ENCODE data around the gene SLC16A4. TPM values are rescaled to one million over a fixed set of nuclear protein-coding genes. Genes with fewer than 3 reads are reported as not detected.

Gene SLC16A4
- total RNA-seq, 1 donor from 2014 or later, result 25.4 TPM

DNA sequence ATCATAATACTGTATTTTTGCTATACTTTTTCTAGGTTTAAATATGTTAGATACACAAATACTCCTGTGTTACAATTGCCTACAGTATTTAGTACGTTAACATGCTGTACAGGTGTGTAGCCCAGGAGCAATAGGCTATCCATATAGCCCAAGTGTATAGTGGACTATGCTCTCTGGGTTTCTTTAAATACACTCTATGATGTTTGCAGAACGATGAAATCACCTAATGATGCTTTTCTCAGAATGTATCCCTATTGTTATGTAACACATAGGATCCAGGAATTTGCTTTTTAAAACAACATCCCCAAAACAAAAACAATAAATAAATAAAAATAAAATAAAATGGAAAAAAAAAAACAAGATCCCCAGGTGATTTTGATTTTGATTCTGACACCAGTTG is 69.8 kb downstream of the SLC16A4 start:
- Histone ChIP-seq H3K36me3 (ENCODE audit: control insufficient read depth, insufficient read depth, low read length) (no peaks in the 10 kb centered on the region), H3K4me3 (ENCODE audit: low read depth, low read length) (no peak overlapping the region), H3K27me3 (ENCODE audit: control insufficient read depth, insufficient read depth, low read length) (no peaks in the 10 kb centered on the region)
- no peak for DNase-seq (ENCODE audit: low read depth)
- TF ChIP-seq, protein P1, sequence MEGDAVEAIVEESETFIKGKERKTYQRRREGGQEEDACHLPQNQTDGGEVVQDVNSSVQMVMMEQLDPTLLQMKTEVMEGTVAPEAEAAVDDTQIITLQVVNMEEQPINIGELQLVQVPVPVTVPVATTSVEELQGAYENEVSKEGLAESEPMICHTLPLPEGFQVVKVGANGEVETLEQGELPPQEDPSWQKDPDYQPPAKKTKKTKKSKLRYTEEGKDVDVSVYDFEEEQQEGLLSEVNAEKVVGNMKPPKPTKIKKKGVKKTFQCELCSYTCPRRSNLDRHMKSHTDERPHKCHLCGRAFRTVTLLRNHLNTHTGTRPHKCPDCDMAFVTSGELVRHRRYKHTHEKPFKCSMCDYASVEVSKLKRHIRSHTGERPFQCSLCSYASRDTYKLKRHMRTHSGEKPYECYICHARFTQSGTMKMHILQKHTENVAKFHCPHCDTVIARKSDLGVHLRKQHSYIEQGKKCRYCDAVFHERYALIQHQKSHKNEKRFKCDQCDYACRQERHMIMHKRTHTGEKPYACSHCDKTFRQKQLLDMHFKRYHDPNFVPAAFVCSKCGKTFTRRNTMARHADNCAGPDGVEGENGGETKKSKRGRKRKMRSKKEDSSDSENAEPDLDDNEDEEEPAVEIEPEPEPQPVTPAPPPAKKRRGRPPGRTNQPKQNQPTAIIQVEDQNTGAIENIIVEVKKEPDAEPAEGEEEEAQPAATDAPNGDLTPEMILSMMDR (IDR thresholded peaks at IDR 0.05; ENCODE audit: insufficient read depth, low read length, poor library complexity, severe bottlenecking), result no peak

DNA sequence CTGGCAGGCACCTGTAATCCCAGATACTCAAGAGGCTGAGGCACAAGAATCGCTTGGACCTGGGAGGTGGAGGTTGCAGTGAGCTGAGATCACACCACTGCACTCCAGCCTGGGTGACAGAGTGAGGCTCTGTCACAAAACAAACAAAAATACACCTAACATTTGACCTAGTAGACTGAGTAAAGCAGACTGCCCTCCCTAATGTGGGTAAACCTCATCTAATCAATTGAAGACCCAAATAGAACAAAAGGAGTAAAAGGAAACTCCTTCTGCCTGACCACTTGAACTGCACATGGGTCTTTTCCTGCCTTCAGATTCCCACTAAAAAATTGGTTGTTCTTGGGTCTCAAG is 70.7 kb downstream of the SLC16A4 start:
- no peaks in the 10 kb centered on the region for H3K36me3 ChIP-seq (ENCODE audit: control insufficient read depth, insufficient read depth, low read length)
- no peak for DNase-seq (ENCODE audit: low read depth)
- H3K4me3 ChIP-seq (ENCODE audit: low read depth, low read length), result no peak overlapping the region
- TF ChIP-seq, protein P1 (IDR thresholded peaks at IDR 0.05; ENCODE audit: insufficient read depth, low read length, poor library complexity, severe bottlenecking), result no peak
- no peaks in the 10 kb centered on the region for H3K27me3 ChIP-seq (ENCODE audit: control insufficient read depth, insufficient read depth, low read length)

DNA sequence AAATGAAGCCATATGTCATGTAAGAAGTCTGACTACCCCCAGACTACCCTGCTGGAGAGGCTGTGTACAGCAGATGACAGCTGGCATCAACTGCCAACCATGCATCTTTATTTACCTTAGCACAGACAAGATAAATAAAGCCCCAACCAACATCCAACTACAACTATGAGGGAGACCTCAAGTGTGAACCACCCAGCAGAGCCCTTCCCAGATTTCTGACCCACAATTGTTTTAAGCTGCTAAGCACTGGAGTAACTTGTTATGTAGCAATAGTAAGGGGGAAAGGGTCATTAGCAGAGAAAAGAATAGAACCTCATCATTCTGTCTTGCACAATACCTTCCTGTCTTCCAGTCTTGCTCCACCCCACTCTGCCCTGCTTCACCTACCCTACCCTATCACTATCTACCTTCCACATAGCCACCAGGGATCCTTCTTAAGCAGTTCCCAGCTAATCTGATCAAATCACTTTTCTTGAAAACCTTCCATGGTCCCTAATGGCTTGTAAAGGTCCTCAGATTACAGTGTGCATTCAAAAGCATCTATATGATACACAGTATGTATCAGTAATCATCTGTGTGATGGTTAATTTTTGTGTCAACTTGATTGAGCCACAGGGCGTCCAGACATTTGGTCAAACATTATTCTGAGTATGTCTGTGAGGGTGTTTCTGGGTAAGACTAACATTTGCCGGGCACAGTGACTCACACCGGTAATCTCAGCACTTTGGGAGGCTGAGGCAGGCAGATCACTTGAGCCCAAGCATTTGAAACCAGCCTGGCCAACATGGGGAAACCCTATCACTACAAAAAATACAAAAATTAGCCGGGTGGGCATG is 71.3 kb downstream of the SLC16A4 start:
- DNase-seq (ENCODE audit: low read depth), result no peak
- Histone ChIP-seq H3K4me3 (ENCODE audit: low read depth, low read length) (no peak overlapping the region), H3K27me3 (ENCODE audit: control insufficient read depth, insufficient read depth, low read length) (no peaks in the 10 kb centered on the region), H3K36me3 (ENCODE audit: control insufficient read depth, insufficient read depth, low read length) (no peaks in the 10 kb centered on the region)
- TF ChIP-seq, protein P1 (IDR thresholded peaks at IDR 0.05; ENCODE audit: insufficient read depth, low read length, poor library complexity, severe bottlenecking), result no peak

DNA sequence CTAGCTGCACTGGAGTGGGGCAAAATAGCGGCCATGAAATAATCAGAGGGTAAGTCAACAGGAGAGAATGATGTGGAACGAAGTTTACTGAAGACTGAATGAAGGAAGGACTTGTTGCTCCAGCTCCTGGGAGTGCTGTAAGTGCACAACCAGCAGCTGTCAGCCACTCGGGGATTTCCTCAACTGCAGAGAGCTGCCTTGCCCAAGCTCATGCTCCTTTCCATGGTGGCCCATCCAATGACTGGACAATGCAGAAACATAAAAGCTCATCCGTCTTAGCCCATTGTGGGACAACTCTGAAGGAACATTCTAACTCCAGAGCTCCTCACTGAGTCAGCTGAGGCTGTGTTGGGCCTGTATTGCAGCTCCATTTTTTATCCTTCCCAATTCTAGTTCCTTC is 72.8 kb downstream of the SLC16A4 start:
- TF ChIP-seq, protein P1 (IDR thresholded peaks at IDR 0.05; ENCODE audit: insufficient read depth, low read length, poor library complexity, severe bottlenecking), result no peak
- H3K27me3 ChIP-seq (ENCODE audit: control insufficient read depth, insufficient read depth, low read length), result no peaks in the 10 kb centered on the region
- H3K4me3 ChIP-seq (ENCODE audit: low read depth, low read length), result no peak overlapping the region
- no peaks in the 10 kb centered on the region for H3K36me3 ChIP-seq (ENCODE audit: control insufficient read depth, insufficient read depth, low read length)
- no peak for DNase-seq (ENCODE audit: low read depth)

DNA sequence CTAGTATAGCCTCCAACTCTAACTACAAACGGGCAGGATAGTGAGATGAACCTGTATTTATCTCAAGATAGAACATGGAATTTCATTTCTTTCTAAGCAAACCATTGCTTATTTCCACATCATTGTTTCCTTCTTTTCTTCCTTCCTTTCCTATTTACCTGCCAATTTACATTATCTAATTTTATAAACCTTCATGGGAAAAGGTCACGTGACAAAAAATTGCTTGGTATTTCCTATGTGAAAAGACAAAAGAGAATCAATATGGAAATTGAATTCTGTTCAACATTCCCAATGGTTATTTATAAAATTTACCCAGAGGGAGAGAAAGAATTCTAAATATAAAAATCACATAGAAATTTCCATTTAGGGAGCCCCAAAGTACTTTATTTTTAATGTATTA is 74.1 kb downstream of the SLC16A4 start:
- TF ChIP-seq, protein P1 (IDR thresholded peaks at IDR 0.05; ENCODE audit: insufficient read depth, low read length, poor library complexity, severe bottlenecking), result no peak
- DNase-seq (ENCODE audit: low read depth), result no peak
- Histone ChIP-seq H3K4me3 (ENCODE audit: low read depth, low read length) (no peak overlapping the region), H3K36me3 (ENCODE audit: control insufficient read depth, insufficient read depth, low read length) (no peaks in the 10 kb centered on the region), H3K27me3 (ENCODE audit: control insufficient read depth, insufficient read depth, low read length) (no peaks in the 10 kb centered on the region)

Other genes starting within 250 kb of the SLC16A4 start
- 0.42 and 0.75 TPM in 2 replicates for gene SLC6A17, start 240.5 kb downstream of the SLC16A4 start, total RNA-seq
- 1.8 and 2.3 TPM in 2 replicates for gene KCNC4, start 180.7 kb downstream of the SLC16A4 start, total RNA-seq
- gene RBM15, start 51.6 kb downstream of the SLC16A4 start, total RNA-seq, result 23.1 and 28.2 TPM in 2 replicates
- gene LAMTOR5, start 16.7 kb upstream of the SLC16A4 start, total RNA-seq, result 129 and 198 TPM in 2 replicates
- not detected in 2 replicates for gene PROK1, start 60.1 kb upstream of the SLC16A4 start, total RNA-seq
- not detected in 2 replicates for gene KCNA10, start 128.1 kb upstream of the SLC16A4 start, total RNA-seq
- not detected in 2 replicates for gene KCNA2, start 215.3 kb upstream of the SLC16A4 start, total RNA-seq

Data from kidney epithelial cell (primary cell).